Sigmoid colon (tissue), 4 donors: ENCODE measurements around the gene CAMTA1.

Source experiments
- EP300 ChIP-seq, 4 donors: sonication (generic); formaldehyde crosslinking; IDR thresholded peaks; one replicate each; pipeline ENCODE4 v1.6.1; 2017; ENCODE audit warnings: antibody characterized with exemption in 4 of 4
- POLR2A ChIP-seq, 2 donors: fragments of 450-650 bp; IDR thresholded peaks; one replicate each; pipeline ENCODE4 v1.6.1; 2016; ENCODE audit warnings: antibody characterized with exemption in 2 of 2, mild to moderate bottlenecking in 2 of 2, moderate library complexity in 2 of 2
- POLR2AphosphoS5 ChIP-seq, 4 donors: sonication (generic); formaldehyde crosslinking; IDR thresholded peaks; one replicate each; pipeline ENCODE4 v1.6.1; 2017; ENCODE audit warnings: antibody characterized with exemption in 4 of 4
- TF ChIP-seq, protein P1 (sequence below), 4 experiments: fragments of 450-650 bp in 3 of 4; fragments of 200-600 bp in 1 of 4; IDR thresholded peaks; one replicate each; pipeline ENCODE4 v1.5.1; 2016 to 2019; ENCODE audit warnings: antibody characterized with exemption in 4 of 4, mild to moderate bottlenecking in 3 of 4, moderate library complexity in 2 of 4

DNA sequence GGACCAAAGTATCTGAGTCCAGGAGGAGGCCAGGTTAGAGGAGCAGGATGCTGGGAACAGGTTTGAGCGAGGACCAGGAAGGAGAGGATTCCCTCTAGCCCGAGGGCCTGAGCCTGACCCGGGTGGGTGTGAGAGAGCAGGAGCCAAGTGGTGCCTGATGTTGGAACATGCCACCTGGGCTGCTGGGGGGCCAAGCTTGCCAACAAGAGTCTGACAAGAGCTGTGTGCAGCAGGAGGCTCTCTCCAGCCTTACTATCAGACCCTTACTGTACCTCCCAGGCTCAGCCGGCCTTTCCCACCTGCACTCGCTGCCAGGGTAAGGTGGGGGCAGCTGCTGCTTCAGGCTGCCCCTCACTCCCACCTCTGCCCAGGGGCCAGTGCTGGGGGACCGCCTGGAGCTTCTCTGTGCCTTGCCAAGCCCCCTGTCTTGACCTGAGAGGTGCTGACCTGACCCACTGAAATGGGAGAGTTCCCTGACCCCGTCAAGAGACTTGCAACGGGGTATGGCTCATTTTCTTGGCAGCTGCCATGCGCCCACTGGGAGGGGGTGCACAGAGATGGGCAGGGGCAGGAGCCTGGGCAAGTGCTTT lies 826.3 kb downstream of the CAMTA1 start:
- TF ChIP-seq, protein P1, sequence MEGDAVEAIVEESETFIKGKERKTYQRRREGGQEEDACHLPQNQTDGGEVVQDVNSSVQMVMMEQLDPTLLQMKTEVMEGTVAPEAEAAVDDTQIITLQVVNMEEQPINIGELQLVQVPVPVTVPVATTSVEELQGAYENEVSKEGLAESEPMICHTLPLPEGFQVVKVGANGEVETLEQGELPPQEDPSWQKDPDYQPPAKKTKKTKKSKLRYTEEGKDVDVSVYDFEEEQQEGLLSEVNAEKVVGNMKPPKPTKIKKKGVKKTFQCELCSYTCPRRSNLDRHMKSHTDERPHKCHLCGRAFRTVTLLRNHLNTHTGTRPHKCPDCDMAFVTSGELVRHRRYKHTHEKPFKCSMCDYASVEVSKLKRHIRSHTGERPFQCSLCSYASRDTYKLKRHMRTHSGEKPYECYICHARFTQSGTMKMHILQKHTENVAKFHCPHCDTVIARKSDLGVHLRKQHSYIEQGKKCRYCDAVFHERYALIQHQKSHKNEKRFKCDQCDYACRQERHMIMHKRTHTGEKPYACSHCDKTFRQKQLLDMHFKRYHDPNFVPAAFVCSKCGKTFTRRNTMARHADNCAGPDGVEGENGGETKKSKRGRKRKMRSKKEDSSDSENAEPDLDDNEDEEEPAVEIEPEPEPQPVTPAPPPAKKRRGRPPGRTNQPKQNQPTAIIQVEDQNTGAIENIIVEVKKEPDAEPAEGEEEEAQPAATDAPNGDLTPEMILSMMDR (IDR thresholded peaks at IDR 0.05), result no peak
- no peak for TF ChIP-seq POLR2A (IDR thresholded peaks at IDR 0.05)
- no peak for TF ChIP-seq POLR2AphosphoS5 (IDR thresholded peaks at IDR 0.05)
- no peak for TF ChIP-seq EP300 (IDR thresholded peaks at IDR 0.05)
